Activated T-cell treated with anti-CD3 and anti-CD28 coated beads, Interleukin-2, amount 50 U/mL, for 72 hours (primary cell): ENCODE results near the gene LAMC3. TPM values are rescaled to one million over a fixed set of nuclear protein-coding genes. Genes with fewer than 3 reads are reported as not detected.

Source experiments
- ATAC-seq, 2 donors: fragments of 150-1000 bp; cut with Tn5 transposase; replicated peaks in 1 of 2; 2 replicates each; pipeline ENCODE4 v1.10.0; 2021; ENCODE audit warnings: moderate library complexity in 2 of 2, mild to moderate bottlenecking in 1 of 2
- DNase-seq, 2 donors: peaks; one replicate each; pipeline ENCODE4 v3.0.0; 2021 to 2022; ENCODE audit warnings: mixed read lengths in 1 of 2
- H3K27ac Mint-ChIP-seq: one replicate; pipeline ENCODE4 v1.8.0; 2022; ENCODE audit warnings: mild to moderate bottlenecking, moderate library complexity, mixed read lengths
- H3K27me3 Mint-ChIP-seq: one replicate; pipeline ENCODE4 v1.8.0; 2022; ENCODE audit warnings: low read depth, mixed read lengths
- H3K36me3 Mint-ChIP-seq, 2 donors: one replicate each; pipeline ENCODE4 v1.8.0; 2022; ENCODE audit warnings: mixed read lengths in 2 of 2, mild to moderate bottlenecking in 1 of 2; ENCODE audit not compliant: insufficient read depth in 2 of 2
- H3K4me1 Mint-ChIP-seq: one replicate; pipeline ENCODE4 v1.8.0; 2022; ENCODE audit warnings: low read depth, mixed read lengths
- H3K4me3 Mint-ChIP-seq, 2 donors: one replicate each; pipeline ENCODE4 v1.8.0; 2022; ENCODE audit warnings: mild to moderate bottlenecking in 2 of 2, mixed read lengths in 2 of 2, moderate library complexity in 2 of 2
- H3K9me3 Mint-ChIP-seq, 2 donors: one replicate each; pipeline ENCODE4 v1.8.0; 2022; ENCODE audit warnings: mixed read lengths in 2 of 2
- total RNA-seq, 2 donors: library from RNA; stranded (reverse); gene quantifications; one replicate each; pipeline ENCODE4 v1.2.3, GENCODE V29; 2022

LAMC3 gene
- total RNA-seq, 2 donors from 2014 or later, result 0.65 to 0.74 TPM

DNA sequence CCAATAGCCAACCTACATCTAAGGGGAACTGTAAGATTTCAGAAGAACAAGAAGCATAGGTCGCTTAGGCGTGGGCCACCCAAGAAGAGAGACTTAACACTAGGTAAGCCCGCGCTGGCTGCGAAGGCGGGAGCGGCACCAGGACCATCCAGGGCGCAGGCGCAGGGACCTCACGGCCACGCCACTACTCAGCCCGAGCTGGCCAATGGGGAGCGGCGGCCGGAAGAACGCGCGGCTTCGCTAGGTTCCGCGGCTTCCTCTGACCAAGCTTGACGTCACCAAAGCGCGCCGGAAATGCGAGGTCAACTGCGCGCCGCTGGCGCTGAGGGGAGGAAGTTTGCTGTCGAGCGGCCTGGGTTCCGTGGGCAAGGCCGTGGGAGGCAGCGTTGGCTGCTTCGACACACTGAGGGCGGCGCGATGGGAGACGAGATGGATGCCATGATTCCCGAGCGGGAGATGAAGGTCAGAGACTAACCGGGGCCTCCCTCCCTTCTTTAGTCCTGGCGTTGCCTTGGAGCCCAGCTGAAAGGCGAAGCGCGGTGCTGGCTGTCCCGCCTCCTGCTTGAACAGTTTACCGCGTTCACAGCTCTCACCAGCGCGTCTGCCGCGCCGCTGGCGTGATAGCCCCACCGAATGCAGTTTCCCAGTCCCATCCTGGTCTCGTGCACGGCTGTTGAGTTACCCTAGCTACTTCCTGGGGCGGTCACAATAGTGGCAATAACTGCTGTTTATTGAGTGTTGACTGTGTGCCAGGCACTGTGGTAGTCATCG is 116.5 kb downstream of the LAMC3 start, which contains the start of gene NUP214:
Gene NUP214 (plus strand): TSS at position 299 of the 771 bp plus-strand sequence. CDS start 119 bp downstream, at position 418.
- DNase-seq (peak; percentile 99 to 100), ATAC-seq (peak; percentile 98 to 99)
- Mint-ChIP-seq H3K36me3 (peaks cover 11 to 16% of the 10 kb centered on the region in 2 donors), H3K4me1 (peaks cover 42% of the 10 kb centered on the region), H3K4me3 (peak within 1 kb of the TSS; percentile 96 to 98), H3K27me3 (no peaks in the 10 kb centered on the region), H3K27ac (peak within 1 kb of the TSS; percentile 98), H3K9me3 (no peaks in the 10 kb centered on the region)

DNA sequence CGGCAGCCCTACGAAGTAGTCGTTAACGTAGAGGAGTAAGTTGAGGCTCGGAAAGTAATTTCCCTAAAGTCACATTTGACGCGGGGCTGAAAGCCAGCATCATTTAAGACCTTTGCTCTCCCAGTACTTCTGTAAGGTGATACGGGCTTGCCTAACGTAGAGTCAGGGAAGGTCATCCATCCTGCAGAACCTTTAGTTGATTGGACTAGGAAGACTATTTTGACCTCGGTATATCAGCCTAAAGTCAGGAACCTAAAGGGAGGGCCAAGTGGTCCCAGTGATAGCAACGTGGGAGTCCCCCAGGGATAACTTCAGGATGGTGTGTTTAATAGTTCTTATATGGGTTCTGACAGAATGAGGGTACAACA is 117.1 kb downstream of the LAMC3 start:
- no peaks in the 10 kb centered on the region for H3K27me3 Mint-ChIP-seq
- H3K9me3 Mint-ChIP-seq, result no peaks in the 10 kb centered on the region
- DNase-seq, result no peak
- no peak for ATAC-seq
- peaks cover 42% of the 10 kb centered on the region for H3K4me1 Mint-ChIP-seq
- peak overlapping the region; percentile 98 for H3K27ac Mint-ChIP-seq
- H3K36me3 Mint-ChIP-seq, result peaks cover 11 to 20% of the 10 kb centered on the region in 2 donors
- H3K4me3 Mint-ChIP-seq, result peak overlapping the region; percentile 96 to 98

DNA sequence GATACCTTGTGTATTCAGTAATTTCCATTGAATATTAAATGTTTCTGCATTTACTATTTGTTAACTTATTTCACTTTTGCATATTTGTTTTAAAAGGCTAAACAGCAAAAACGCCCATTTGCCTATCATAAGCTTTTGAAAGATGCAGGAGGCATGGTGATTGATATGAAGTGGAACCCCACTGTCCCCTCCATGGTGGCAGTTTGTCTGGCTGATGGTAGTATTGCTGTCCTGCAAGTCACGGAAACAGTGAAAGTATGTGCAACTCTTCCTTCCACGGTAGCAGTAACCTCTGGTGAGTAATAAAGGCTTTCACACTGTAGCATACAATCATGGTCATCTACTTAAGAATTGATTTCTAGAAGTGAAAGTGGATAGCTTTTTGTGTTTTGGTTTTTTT is 120.2 kb downstream of the LAMC3 start:
- no peak overlapping the region for H3K4me3 Mint-ChIP-seq
- H3K4me1 Mint-ChIP-seq, result peaks cover 42% of the 10 kb centered on the region
- no peaks in the 10 kb centered on the region for H3K27me3 Mint-ChIP-seq
- H3K36me3 Mint-ChIP-seq, result peaks cover 15 to 32% of the 10 kb centered on the region in 2 donors
- DNase-seq, result no peak
- no peak for ATAC-seq
- H3K27ac Mint-ChIP-seq, result peak overlapping the region; percentile 4
- no peaks in the 10 kb centered on the region for H3K9me3 Mint-ChIP-seq

DNA sequence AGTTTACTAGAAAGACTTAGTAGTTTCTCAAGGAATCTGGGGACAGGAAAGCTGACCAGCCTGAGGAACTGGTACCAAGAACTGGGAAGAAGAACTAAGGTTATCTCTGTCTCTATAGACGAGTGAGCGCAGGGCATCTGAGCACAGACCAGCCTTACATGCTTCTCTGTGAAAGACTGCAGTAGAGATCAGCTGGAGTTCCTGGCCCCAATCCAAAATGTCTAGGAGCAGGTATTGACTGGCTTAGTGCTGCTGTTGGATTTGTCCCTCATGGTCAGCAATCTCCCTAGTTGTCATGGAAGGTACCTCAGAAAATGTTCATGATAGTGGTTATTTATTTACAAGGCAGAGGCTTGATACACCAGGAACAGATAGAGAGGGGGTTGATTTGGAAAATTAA is 129.7 kb downstream of the LAMC3 start:
- no peak overlapping the region for H3K4me3 Mint-ChIP-seq
- no peaks in the 10 kb centered on the region for H3K9me3 Mint-ChIP-seq
- H3K27me3 Mint-ChIP-seq, result no peaks in the 10 kb centered on the region
- peaks cover 17 to 43% of the 10 kb centered on the region in 2 donors for H3K36me3 Mint-ChIP-seq
- no peak for ATAC-seq
- no peaks in the 10 kb centered on the region for H3K4me1 Mint-ChIP-seq
- no peak for DNase-seq
- H3K27ac Mint-ChIP-seq, result no peak overlapping the region

DNA sequence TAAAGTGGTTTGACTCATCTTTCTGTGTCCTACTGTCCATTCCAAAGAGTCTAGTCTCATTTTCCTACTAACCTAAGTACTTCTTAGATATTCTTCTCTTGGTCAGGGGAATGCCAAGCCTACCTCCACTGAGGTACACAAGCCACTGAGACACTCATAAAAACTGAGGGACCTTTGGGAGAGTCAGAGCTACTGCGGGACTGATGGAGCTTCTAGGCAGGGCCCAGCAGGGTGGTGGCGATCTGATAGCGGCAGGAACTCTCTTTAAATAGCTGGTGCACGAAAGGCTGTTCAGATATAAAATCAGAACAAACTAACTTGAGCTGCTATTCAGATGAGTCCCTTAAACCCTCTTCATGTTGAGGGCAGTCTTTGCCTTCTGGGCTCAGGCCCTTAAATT is 131.1 kb downstream of the LAMC3 start:
- H3K4me1 Mint-ChIP-seq, result no peaks in the 10 kb centered on the region
- H3K9me3 Mint-ChIP-seq, result no peaks in the 10 kb centered on the region
- no peak for DNase-seq
- no peak overlapping the region for H3K27ac Mint-ChIP-seq
- no peaks in the 10 kb centered on the region for H3K27me3 Mint-ChIP-seq
- no peak overlapping the region for H3K4me3 Mint-ChIP-seq
- no peak for ATAC-seq
- peaks cover 14 to 40% of the 10 kb centered on the region in 2 donors for H3K36me3 Mint-ChIP-seq

DNA sequence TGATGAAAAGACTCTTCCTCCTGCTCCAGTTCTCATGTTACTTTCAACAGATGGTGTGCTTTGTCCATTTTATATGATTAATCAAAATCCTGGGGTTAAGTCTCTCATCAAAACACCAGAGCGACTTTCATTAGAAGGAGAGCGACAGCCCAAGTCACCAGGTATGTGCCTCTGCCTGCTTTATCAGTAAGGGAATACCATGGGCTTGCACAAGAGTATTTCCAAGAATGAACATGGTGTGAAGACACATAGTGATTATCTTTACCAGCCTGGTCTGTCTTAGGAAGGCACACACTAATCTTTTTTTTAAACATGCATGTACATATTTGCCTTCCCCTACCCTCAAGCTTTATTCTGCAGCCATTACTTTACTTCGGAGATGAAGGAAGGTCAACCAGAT is 131.6 kb downstream of the LAMC3 start:
- no peaks in the 10 kb centered on the region for H3K27me3 Mint-ChIP-seq
- no peaks in the 10 kb centered on the region for H3K9me3 Mint-ChIP-seq
- no peak overlapping the region for H3K27ac Mint-ChIP-seq
- DNase-seq (no peak), ATAC-seq (no peak)
- peaks cover 17 to 40% of the 10 kb centered on the region in 2 donors for H3K36me3 Mint-ChIP-seq
- H3K4me1 Mint-ChIP-seq, result no peaks in the 10 kb centered on the region
- H3K4me3 Mint-ChIP-seq, result no peak overlapping the region

DNA sequence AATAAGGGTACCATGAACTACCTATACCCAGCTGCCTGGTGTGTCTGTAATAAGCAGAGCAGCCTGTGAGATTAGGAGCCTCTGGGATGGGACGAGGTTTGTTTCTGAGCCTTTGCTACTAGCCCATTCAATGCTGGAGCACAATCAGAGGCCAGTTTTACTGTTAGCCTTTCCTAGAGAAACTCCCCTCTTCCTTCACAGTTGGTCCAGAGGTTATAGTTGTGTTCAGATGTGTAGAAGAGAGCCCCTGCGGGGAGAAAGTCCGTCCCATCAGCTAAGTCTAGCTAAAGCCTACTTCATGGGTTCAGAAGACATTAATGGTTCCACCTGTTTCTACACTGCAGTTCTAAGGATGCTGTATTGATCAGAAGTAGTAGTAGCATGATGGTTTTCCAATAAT is 133.2 kb downstream of the LAMC3 start:
- H3K27ac Mint-ChIP-seq, result no peak overlapping the region
- no peaks in the 10 kb centered on the region for H3K9me3 Mint-ChIP-seq

More for the DNA sequence above, 133.2 kb downstream of the LAMC3 start:
- Mint-ChIP-seq H3K4me3 (no peak overlapping the region), H3K27me3 (no peaks in the 10 kb centered on the region), H3K4me1 (no peaks in the 10 kb centered on the region), H3K36me3 (peaks cover 20 to 39% of the 10 kb centered on the region in 2 donors)
- DNase-seq (no peak), ATAC-seq (no peak)

Other genes with a start within 250 kb of the LAMC3 start
- 10 to 100 TPM; 36.5 to 39.9 TPM for gene ABL1, start 173.9 kb upstream of the LAMC3 start, total RNA-seq
- not detected for gene QRFP, start 112.4 kb upstream of the LAMC3 start, total RNA-seq
- not detected for gene FIBCD1, start 69.9 kb upstream of the LAMC3 start, total RNA-seq
- under 1 TPM; 0.53 to 0.89 TPM for gene AIF1L, start 87.4 kb downstream of the LAMC3 start, total RNA-seq
- gene NUP214, start 116.4 kb downstream of the LAMC3 start, total RNA-seq, result 10 to 100 TPM; 67.6 to 78.5 TPM